Lower lobe of right lung (tissue), 2 donors: ENCODE data around the gene OSTM1. TPM values are rescaled to one million over a fixed set of nuclear protein-coding genes. Genes with fewer than 3 reads are reported as not detected.

Experiments used
- ATAC-seq, 2 donors: fragments of 200-7000 bp; cut with Tn5 transposase; one replicate each; pipeline ENCODE4 v1.9.1; 2020 to 2022; ENCODE audit warnings: mild to moderate bottlenecking in 2 of 2, moderate library complexity in 2 of 2
- DNase-seq: peaks from one replicate; pipeline ENCODE4 v3.0.0-alpha.2; 2020
- H3K27ac ChIP-seq: fragments of 200-600 bp; one replicate; pipeline ENCODE4 v1.8.0; 2022
- H3K27me3 ChIP-seq: fragments of 200-600 bp; one replicate; pipeline ENCODE4 v1.8.0; 2022; ENCODE audit warnings: low read depth
- H3K36me3 ChIP-seq: fragments of 200-600 bp; one replicate; pipeline ENCODE4 v1.8.0; 2022; ENCODE audit warnings: mild to moderate bottlenecking
- H3K4me1 ChIP-seq: fragments of 200-600 bp; one replicate; pipeline ENCODE4 v1.8.0; 2022
- H3K4me3 ChIP-seq: fragments of 200-600 bp; one replicate; pipeline ENCODE4 v1.8.0; 2022; ENCODE audit warnings: mild to moderate bottlenecking
- H3K9me3 ChIP-seq: fragments of 200-600 bp; one replicate; pipeline ENCODE4 v1.8.0; 2022
- intact Hi-C: fragments of 100-400 bp; cut with DNase I; formaldehyde crosslinking; loops from one replicate; pipeline ENCODE4 v1.11.0; 2022
- total RNA-seq: library from RNA; stranded (reverse); fragmentation: NEBNext Ultra II Directional; extraction: Animal tissue kit (Norgen Biotek cat#: 25700); gene quantifications from one replicate; pipeline ENCODE4 v1.2.1, GENCODE V29; 2021
- TF ChIP-seq, protein P1 (sequence below): fragments of 200-600 bp; IDR thresholded peaks from one replicate; pipeline ENCODE4 v1.8.0; 2022; ENCODE audit warnings: antibody characterized with exemption, mild to moderate bottlenecking
- donor health status: DM: no; HTN: yes; CAD: no; lungs with severe emphysema.

Gene OSTM1
- total RNA-seq, 1 donor from 2014 or later, result 63.8 TPM

- ATAC-seq, result no peak
- DNase-seq, result no peak
- TF ChIP-seq, protein P1, sequence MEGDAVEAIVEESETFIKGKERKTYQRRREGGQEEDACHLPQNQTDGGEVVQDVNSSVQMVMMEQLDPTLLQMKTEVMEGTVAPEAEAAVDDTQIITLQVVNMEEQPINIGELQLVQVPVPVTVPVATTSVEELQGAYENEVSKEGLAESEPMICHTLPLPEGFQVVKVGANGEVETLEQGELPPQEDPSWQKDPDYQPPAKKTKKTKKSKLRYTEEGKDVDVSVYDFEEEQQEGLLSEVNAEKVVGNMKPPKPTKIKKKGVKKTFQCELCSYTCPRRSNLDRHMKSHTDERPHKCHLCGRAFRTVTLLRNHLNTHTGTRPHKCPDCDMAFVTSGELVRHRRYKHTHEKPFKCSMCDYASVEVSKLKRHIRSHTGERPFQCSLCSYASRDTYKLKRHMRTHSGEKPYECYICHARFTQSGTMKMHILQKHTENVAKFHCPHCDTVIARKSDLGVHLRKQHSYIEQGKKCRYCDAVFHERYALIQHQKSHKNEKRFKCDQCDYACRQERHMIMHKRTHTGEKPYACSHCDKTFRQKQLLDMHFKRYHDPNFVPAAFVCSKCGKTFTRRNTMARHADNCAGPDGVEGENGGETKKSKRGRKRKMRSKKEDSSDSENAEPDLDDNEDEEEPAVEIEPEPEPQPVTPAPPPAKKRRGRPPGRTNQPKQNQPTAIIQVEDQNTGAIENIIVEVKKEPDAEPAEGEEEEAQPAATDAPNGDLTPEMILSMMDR, result no peak
- Histone ChIP-seq H3K27ac (no peak overlapping the region), H3K4me1 (no peaks in the 10 kb centered on the region), H3K27me3 (peaks cover 4% of the 10 kb centered on the region), H3K4me3 (no peak overlapping the region), H3K9me3 (no peaks in the 10 kb centered on the region), H3K36me3 (no peaks in the 10 kb centered on the region)
- intact Hi-C loops, result no loop called here
Observed at GRCh38 chr6:108100003-108100402, 25.5 kb upstream of the OSTM1 start.

DNA sequence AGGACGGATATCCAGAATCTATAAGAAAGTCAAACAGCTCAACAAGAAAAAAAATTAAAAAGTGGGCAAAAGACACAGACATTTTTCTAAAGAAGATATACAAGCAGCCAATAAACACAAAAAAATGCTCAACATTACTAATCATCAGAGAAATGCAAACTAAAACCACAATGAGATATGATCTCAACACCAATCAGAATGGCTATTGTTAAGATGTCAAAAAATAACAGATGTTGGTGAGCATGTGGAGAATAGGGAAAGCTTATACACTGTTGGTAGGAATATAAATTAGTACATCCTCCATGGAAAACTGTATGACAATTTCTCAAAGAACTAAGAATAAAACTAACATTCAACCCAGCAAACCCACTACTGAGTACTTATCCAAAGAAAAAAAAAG, 23.3 kb upstream of the OSTM1 start:
- intact Hi-C loops, result no loop called here
- no peak for DNase-seq
- no peaks in the 10 kb centered on the region for H3K9me3 ChIP-seq
- no peaks in the 10 kb centered on the region for H3K36me3 ChIP-seq
- no peaks in the 10 kb centered on the region for H3K4me1 ChIP-seq
- ATAC-seq, result no peak
- TF ChIP-seq, protein P1, result no peak
- no peak overlapping the region for H3K27ac ChIP-seq
- H3K4me3 ChIP-seq, result no peak overlapping the region
- H3K27me3 ChIP-seq, result peaks cover 4% of the 10 kb centered on the region

- no peaks in the 10 kb centered on the region for H3K4me1 ChIP-seq
- TF ChIP-seq, protein P1, result no peak
- H3K4me3 ChIP-seq, result no peak overlapping the region
- peaks cover 4% of the 10 kb centered on the region for H3K27me3 ChIP-seq
- ATAC-seq (no peak), DNase-seq (no peak)
- H3K9me3 ChIP-seq, result no peaks in the 10 kb centered on the region
- no peaks in the 10 kb centered on the region for H3K36me3 ChIP-seq
- no peak overlapping the region for H3K27ac ChIP-seq
- intact Hi-C loops, result no loop called here
Observed at GRCh38 chr6:108093781-108094300, 19.3 kb upstream of the OSTM1 start.

GRCh38 chr6:108091288-108091687, 16.7 kb upstream of the OSTM1 start:
- ATAC-seq (no peak), DNase-seq (no peak)
- intact Hi-C loops, result no loop called here

DNA sequence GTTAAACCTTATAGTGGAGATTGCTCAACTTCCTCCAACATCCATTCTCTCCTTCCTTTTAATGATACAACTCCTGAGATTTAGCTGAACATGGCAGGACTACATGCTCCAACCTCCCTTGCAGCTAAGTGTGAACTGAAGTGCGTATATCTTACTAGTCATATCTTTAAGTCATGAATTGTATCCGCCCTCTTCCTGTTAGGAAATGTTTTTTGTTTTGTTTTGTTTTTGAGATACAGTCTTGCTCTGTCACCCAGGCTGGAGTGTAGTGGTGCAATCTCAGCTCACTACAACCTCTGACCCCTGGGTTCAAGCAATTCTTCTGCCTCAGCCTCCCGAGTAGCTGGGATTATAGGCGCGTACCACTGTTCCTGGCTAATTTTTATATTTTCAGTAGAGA, 8.8 kb upstream of the OSTM1 start:
- intact Hi-C loops, result no loop called here
- H3K4me1 ChIP-seq, result no peaks in the 10 kb centered on the region
- H3K4me3 ChIP-seq, result no peak overlapping the region
- no peaks in the 10 kb centered on the region for H3K9me3 ChIP-seq
- no peaks in the 10 kb centered on the region for H3K27me3 ChIP-seq
- no peak overlapping the region for H3K27ac ChIP-seq
- ATAC-seq, result no peak
- no peaks in the 10 kb centered on the region for H3K36me3 ChIP-seq
- TF ChIP-seq, protein P1, result no peak
- DNase-seq, result no peak

More at GRCh38 chr6:108091288-108091687, 16.7 kb upstream of the OSTM1 start:
- no peaks in the 10 kb centered on the region for H3K9me3 ChIP-seq
- TF ChIP-seq, protein P1, result no peak
- peaks cover 4% of the 10 kb centered on the region for H3K27me3 ChIP-seq
- H3K4me3 ChIP-seq, result no peak overlapping the region
- no peaks in the 10 kb centered on the region for H3K4me1 ChIP-seq
- H3K27ac ChIP-seq, result no peak overlapping the region
- no peaks in the 10 kb centered on the region for H3K36me3 ChIP-seq

GRCh38 chr6:108082539-108082938, 8.0 kb upstream of the OSTM1 start:
- Histone ChIP-seq H3K36me3 (no peaks in the 10 kb centered on the region), H3K4me1 (no peaks in the 10 kb centered on the region), H3K4me3 (no peak overlapping the region), H3K27ac (no peak overlapping the region), H3K9me3 (no peaks in the 10 kb centered on the region), H3K27me3 (no peaks in the 10 kb centered on the region)
- DNase-seq, result no peak
- intact Hi-C loops, result no loop called here
- TF ChIP-seq, protein P1, result no peak
- no peak for ATAC-seq
